ENCODE measurements around the gene DMTF1. TPM values are rescaled to one million over a fixed set of nuclear protein-coding genes. Genes with fewer than 3 reads are reported as not detected.

The DMTF1 gene
- total RNA-seq, 2 experiments from 2014 or later: 111 to 197 TPM

DNA sequence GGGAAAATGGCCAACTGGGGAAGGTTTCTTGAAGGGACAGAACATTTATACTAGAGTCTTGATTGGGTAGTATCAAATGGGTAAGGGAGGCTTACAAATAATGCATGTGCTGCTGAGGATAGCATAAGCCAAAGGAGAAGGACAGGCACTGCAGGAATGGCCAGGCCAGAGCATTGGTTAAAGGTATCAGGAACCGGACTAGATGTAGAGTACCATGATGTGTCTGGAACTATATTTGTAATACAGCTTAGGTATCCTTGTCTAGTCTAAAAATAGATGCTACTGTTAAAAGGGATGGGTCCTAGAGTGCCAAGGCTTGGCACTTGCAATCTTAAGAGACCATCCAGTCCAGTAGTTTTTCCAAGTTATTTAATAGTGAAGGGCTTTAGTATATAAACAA is 47.0 kb downstream of the DMTF1 start:
- Histone ChIP-seq H3K9me2 (ENCODE audit: insufficient read depth, low read length) (no peaks in the 10 kb centered on the region), H3K9me3 (ENCODE audit: low read length) (peaks cover 15% of the 10 kb centered on the region; the same call in 1 of the 2 replicates), H3K4me3 (ENCODE audit: low read depth, low read length, poor library complexity, severe bottlenecking) (no peak overlapping the region), H3K36me3 (ENCODE audit: insufficient read depth, low read length) (peaks cover 100% of the 10 kb centered on the region), H4K20me1 (ENCODE audit: insufficient read depth, low read length) (peaks cover 16% of the 10 kb centered on the region), H3K27ac (ENCODE audit: low read depth, low read length, poor library complexity, severe bottlenecking) (no peak overlapping the region), H3K4me2 (ENCODE audit: low read length) (no peak overlapping the region), H2AFZ (ENCODE audit: low read length) (no peak overlapping the region), H3K4me1 (ENCODE audit: insufficient read depth, low read length, poor library complexity, severe bottlenecking) (no peaks in the 10 kb centered on the region), H3K79me2 (ENCODE audit: insufficient read depth, low read depth, low read length) (peaks cover 85% of the 10 kb centered on the region)
- TF ChIP-seq, protein P1, sequence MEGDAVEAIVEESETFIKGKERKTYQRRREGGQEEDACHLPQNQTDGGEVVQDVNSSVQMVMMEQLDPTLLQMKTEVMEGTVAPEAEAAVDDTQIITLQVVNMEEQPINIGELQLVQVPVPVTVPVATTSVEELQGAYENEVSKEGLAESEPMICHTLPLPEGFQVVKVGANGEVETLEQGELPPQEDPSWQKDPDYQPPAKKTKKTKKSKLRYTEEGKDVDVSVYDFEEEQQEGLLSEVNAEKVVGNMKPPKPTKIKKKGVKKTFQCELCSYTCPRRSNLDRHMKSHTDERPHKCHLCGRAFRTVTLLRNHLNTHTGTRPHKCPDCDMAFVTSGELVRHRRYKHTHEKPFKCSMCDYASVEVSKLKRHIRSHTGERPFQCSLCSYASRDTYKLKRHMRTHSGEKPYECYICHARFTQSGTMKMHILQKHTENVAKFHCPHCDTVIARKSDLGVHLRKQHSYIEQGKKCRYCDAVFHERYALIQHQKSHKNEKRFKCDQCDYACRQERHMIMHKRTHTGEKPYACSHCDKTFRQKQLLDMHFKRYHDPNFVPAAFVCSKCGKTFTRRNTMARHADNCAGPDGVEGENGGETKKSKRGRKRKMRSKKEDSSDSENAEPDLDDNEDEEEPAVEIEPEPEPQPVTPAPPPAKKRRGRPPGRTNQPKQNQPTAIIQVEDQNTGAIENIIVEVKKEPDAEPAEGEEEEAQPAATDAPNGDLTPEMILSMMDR (conservative IDR thresholded peaks at IDR 0.05; ENCODE audit: low read length): no peak
- TF ChIP-seq EZH2phosphoT487 (IDR thresholded peaks at IDR 0.05; ENCODE audit: borderline replicate concordance, low read depth, low read length): no peak
- DNase-seq (ENCODE audit: low spot score): no peak
- BruUV-seq (replicated peaks): no TSS peak
- intact Hi-C loops (cut with micrococcal nuclease; ENCODE audit: unreplicated experiment): no loop called here
- ChIA-PET CTCF (ENCODE audit: unreplicated experiment) (no interaction called here), POLR2A (interaction anchor here (0.8 to 3.8 kb wide), 7 partner anchors 9 to 35 kb away, joined by 3 to 36 read pairs (median 4); no protein-coding TSS in a partner anchor)

DNA sequence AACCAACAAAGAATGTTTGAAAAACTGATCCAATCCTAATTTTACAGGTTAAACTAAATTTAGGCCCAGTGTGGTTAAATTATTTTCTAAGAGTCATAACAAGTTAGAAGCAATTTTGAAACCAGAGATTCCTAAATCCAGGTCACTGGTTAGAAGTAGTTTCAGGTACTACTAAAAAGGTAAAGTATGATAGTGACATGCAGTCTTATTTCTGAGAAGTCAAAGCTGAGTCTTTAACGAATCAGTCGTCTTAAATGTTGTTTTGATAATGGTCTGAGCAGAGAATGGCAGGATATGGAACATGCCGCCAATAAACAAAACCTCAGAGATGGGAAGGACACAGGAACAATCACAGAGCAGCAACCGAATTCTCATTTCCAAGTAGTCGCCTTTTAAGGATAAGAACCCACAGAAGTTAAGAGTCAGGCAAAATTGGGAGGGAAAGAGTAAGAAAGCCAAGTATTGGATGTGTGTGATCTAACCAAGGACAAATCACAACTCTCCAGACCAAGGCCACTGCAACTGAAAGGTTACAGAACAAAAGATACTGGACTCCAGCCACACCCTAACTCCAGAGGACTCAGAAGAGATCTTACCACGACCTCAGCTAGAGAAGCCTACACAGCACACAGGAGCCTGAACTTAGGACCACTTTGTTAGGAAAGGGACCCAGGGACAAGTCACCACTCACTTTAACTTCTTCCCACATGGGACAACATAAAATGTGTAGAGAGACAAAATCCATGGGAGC is 47.6 kb downstream of the DMTF1 start:
- H3K4me1 ChIP-seq (ENCODE audit: insufficient read depth, low read length, poor library complexity, severe bottlenecking): no peaks in the 10 kb centered on the region
- no peak overlapping the region for H3K27ac ChIP-seq (ENCODE audit: low read depth, low read length, poor library complexity, severe bottlenecking)
- no peak overlapping the region for H3K4me2 ChIP-seq (ENCODE audit: low read length)
- POLR2A ChIA-PET: interaction anchor here (0.8 to 3.7 kb wide), 4 partner anchors 8 to 36 kb away, joined by 3 to 23 read pairs (median 4); no protein-coding TSS in a partner anchor
- H3K79me2 ChIP-seq (ENCODE audit: insufficient read depth, low read depth, low read length): peaks cover 91% of the 10 kb centered on the region
- TF ChIP-seq, protein P1 (conservative IDR thresholded peaks at IDR 0.05; ENCODE audit: low read length): no peak
- no peak for TF ChIP-seq EZH2phosphoT487 (IDR thresholded peaks at IDR 0.05; ENCODE audit: borderline replicate concordance, low read depth, low read length)
- intact Hi-C loops (cut with micrococcal nuclease; ENCODE audit: unreplicated experiment): no loop called here
- CTCF ChIA-PET (ENCODE audit: unreplicated experiment): no interaction called here
- no TSS peak for BruUV-seq (replicated peaks)
- peaks cover 19% of the 10 kb centered on the region for H3K9me3 ChIP-seq (ENCODE audit: low read length)
- H2AFZ ChIP-seq (ENCODE audit: low read length): no peak overlapping the region
- H3K4me3 ChIP-seq (ENCODE audit: low read depth, low read length, poor library complexity, severe bottlenecking): no peak overlapping the region
- no peak for DNase-seq (ENCODE audit: low spot score)
- peaks cover 100% of the 10 kb centered on the region for H3K36me3 ChIP-seq (ENCODE audit: insufficient read depth, low read length)
- no peaks in the 10 kb centered on the region for H3K9me2 ChIP-seq (ENCODE audit: insufficient read depth, low read length)
- peaks cover 16% of the 10 kb centered on the region for H4K20me1 ChIP-seq (ENCODE audit: insufficient read depth, low read length)

DNA sequence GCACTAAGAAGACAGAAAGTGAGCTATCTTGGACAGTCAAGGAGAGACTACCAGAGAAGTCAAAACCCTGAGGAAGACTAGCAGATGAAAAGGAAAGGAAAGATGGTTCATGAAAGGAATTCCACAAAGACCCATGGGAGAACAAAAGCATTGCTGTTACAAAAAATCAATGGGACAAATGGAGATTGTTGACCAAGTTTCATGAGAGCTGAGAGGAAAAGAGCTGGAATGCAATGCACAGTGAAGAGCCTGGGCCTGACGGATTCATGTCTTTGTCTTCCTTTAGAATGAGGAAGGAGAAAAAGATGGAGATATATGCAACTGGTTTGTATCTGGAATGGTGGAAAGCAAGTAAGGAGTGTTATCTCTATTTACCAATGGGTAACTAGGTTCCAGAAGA is 50.0 kb downstream of the DMTF1 start:
- intact Hi-C loops (cut with micrococcal nuclease; ENCODE audit: unreplicated experiment): no loop called here

More for the DNA sequence above, 50.0 kb downstream of the DMTF1 start:
- Histone ChIP-seq H3K27ac (ENCODE audit: low read depth, low read length, poor library complexity, severe bottlenecking) (no peak overlapping the region), H4K20me1 (ENCODE audit: insufficient read depth, low read length) (peaks cover 13% of the 10 kb centered on the region), H3K9me2 (ENCODE audit: insufficient read depth, low read length) (no peaks in the 10 kb centered on the region), H3K9me3 (ENCODE audit: low read length) (peaks cover 39% of the 10 kb centered on the region), H3K4me3 (ENCODE audit: low read depth, low read length, poor library complexity, severe bottlenecking) (no peak overlapping the region), H3K79me2 (ENCODE audit: insufficient read depth, low read depth, low read length) (peaks cover 100% of the 10 kb centered on the region), H3K4me1 (ENCODE audit: insufficient read depth, low read length, poor library complexity, severe bottlenecking) (no peaks in the 10 kb centered on the region), H3K4me2 (ENCODE audit: low read length) (no peak overlapping the region), H2AFZ (ENCODE audit: low read length) (no peak overlapping the region), H3K36me3 (ENCODE audit: insufficient read depth, low read length) (peaks cover 100% of the 10 kb centered on the region)
- TF ChIP-seq, protein P1 (conservative IDR thresholded peaks at IDR 0.05; ENCODE audit: low read length): no peak
- TF ChIP-seq EZH2phosphoT487 (IDR thresholded peaks at IDR 0.05; ENCODE audit: borderline replicate concordance, low read depth, low read length): no peak
- BruUV-seq (replicated peaks): no TSS peak
- DNase-seq (ENCODE audit: low spot score): no peak
- POLR2A ChIA-PET: interaction anchor here (1.2 to 4.1 kb wide), 6 partner anchors 11 to 48 kb away, joined by 3 to 28 read pairs (median 6); partner anchors contain the start of gene TMEM243
- CTCF ChIA-PET (ENCODE audit: unreplicated experiment): interaction anchor here (0.5 kb wide), 1 partner anchor 26 kb away, joined by 4 read pairs; no protein-coding TSS in a partner anchor
